WTC11 (cell line): ENCODE results near the gene UGT3A2. TPM values are rescaled to one million over a fixed set of nuclear protein-coding genes. Genes with fewer than 3 reads are reported as not detected.

Source experiments
- ATAC-seq: fragments of 200-7000 bp; cut with Tn5 transposase; 2 replicates; pipeline ENCODE4 v1.10.0; 2021; ENCODE audit warnings: mild to moderate bottlenecking, moderate library complexity
- CTCF ChIA-PET: fragments of 300-600 bp; sonication (Branson Sonifier 250); formaldehyde crosslinking; loops from one replicate; lab custom pipeline; 2021; ENCODE audit warnings: antibody characterized with exemption; lab: Charles Lee
- POLR2A ChIA-PET: fragments of 350-600 bp; sonication (Branson Sonifier 250); formaldehyde crosslinking; loops from one replicate; lab custom pipeline; 2021; ENCODE audit warnings: antibody characterized with exemption; lab: Charles Lee
- DNase-seq: peaks from one replicate; pipeline ENCODE4 v3.0.0; 2021; ENCODE audit warnings: low spot score
- H3K27ac Mint-ChIP-seq: 2 replicates; pipeline ENCODE4 v1.8.0; 2021; ENCODE audit warnings: mixed read lengths
- H3K27me3 Mint-ChIP-seq: 2 replicates; pipeline ENCODE4 v1.8.0; 2021; ENCODE audit warnings: low read depth, mild to moderate bottlenecking, moderate library complexity, mixed read lengths
- H3K36me3 Mint-ChIP-seq: 2 replicates; pipeline ENCODE4 v1.8.0; 2021; ENCODE audit warnings: mixed read lengths
- H3K4me1 Mint-ChIP-seq: 2 replicates; pipeline ENCODE4 v1.8.0; 2022; ENCODE audit warnings: mixed read lengths
- H3K4me3 Mint-ChIP-seq: 2 replicates; pipeline ENCODE4 v1.8.0; 2021; ENCODE audit warnings: mild to moderate bottlenecking, moderate library complexity, mixed read lengths
- H3K9me3 Mint-ChIP-seq: 2 replicates; pipeline ENCODE4 v1.8.0; 2021; ENCODE audit warnings: mixed read lengths
- CDX4 ChIP-seq: fragments of 250-450 bp; sonication (Bioruptor Pico); IDR thresholded peaks from 2 replicates; pipeline ENCODE4 v1.9.0; 2021; ENCODE audit warnings: moderate library complexity, mild to moderate bottlenecking, inconsistent platforms, borderline replicate concordance
- ELF4 ChIP-seq: sonication (generic); formaldehyde crosslinking; IDR thresholded peaks from 2 replicates; pipeline ENCODE4 v1.8.1; 2022; ENCODE audit warnings: low read depth, mild to moderate bottlenecking, moderate library complexity, missing genetic modification reagents
- FOXK1 ChIP-seq: sonication (generic); formaldehyde crosslinking; IDR thresholded peaks from 2 replicates; pipeline ENCODE4 v1.8.0; 2022; ENCODE audit warnings: mild to moderate bottlenecking, moderate library complexity, missing genetic modification reagents
- GRHL2 ChIP-seq: fragments of 250-450 bp; sonication (Bioruptor Pico); IDR thresholded peaks from 2 replicates; pipeline ENCODE4 v1.8.0; 2022; ENCODE audit warnings: mild to moderate bottlenecking, moderate library complexity; ENCODE audit not compliant: insufficient replicate concordance, severe bottlenecking
- KAT7 ChIP-seq: sonication (generic); formaldehyde crosslinking; IDR thresholded peaks from 2 replicates; pipeline ENCODE4 v1.8.1; 2023; ENCODE audit warnings: missing genetic modification reagents, mild to moderate bottlenecking, borderline replicate concordance
- MYBL2 ChIP-seq: sonication (generic); formaldehyde crosslinking; IDR thresholded peaks from 2 replicates; pipeline ENCODE4 v1.8.1; 2023; ENCODE audit warnings: mild to moderate bottlenecking, moderate library complexity, missing genetic modification reagents
- NR2C2 ChIP-seq: sonication (generic); formaldehyde crosslinking; IDR thresholded peaks from 2 replicates; pipeline ENCODE4 v1.8.0; 2022; ENCODE audit warnings: mild to moderate bottlenecking, missing genetic modification reagents
- RORB ChIP-seq: fragments of 250-450 bp; sonication (Bioruptor Pico); IDR thresholded peaks from 2 replicates; pipeline ENCODE4 v1.9.0; 2021; ENCODE audit warnings: mild to moderate bottlenecking
- SMAD4 ChIP-seq: sonication (generic); formaldehyde crosslinking; IDR thresholded peaks from 2 replicates; pipeline ENCODE4 v1.8.0; 2022; ENCODE audit warnings: mild to moderate bottlenecking, missing genetic modification reagents
- STAT6 ChIP-seq: sonication (generic); formaldehyde crosslinking; conservative IDR thresholded peaks from 2 replicates; pipeline ENCODE4 v1.8.1; 2023; ENCODE audit warnings: mild to moderate bottlenecking, low read depth, missing genetic modification reagents, moderate library complexity
- TCF7 ChIP-seq: sonication (generic); formaldehyde crosslinking; IDR thresholded peaks from 2 replicates; pipeline ENCODE4 v1.8.0; 2022; ENCODE audit warnings: mild to moderate bottlenecking, low read depth, missing genetic modification reagents, moderate library complexity
- ZMAT4 ChIP-seq: fragments of 250-450 bp; sonication (Bioruptor Pico); IDR thresholded peaks from 2 replicates; pipeline ENCODE4 v1.9.0; 2021; ENCODE audit warnings: mild to moderate bottlenecking
- ZNF121 ChIP-seq: sonication (generic); formaldehyde crosslinking; IDR thresholded peaks from 2 replicates; pipeline ENCODE4 v1.8.0; 2023; ENCODE audit warnings: missing genetic modification reagents
- ZNF263 ChIP-seq: sonication (generic); formaldehyde crosslinking; IDR thresholded peaks from 2 replicates; pipeline ENCODE4 v1.8.1; 2022; ENCODE audit warnings: low read depth, mild to moderate bottlenecking, moderate library complexity, missing genetic modification reagents
- ZNF416 ChIP-seq: fragments of 250-450 bp; sonication (Bioruptor Pico); IDR thresholded peaks from 2 replicates; pipeline ENCODE4 v1.9.0; 2021; ENCODE audit warnings: mild to moderate bottlenecking, inconsistent platforms
- ZNF512 ChIP-seq: sonication (generic); formaldehyde crosslinking; IDR thresholded peaks from 2 replicates; pipeline ENCODE4 v1.8.1; 2022; ENCODE audit warnings: missing genetic modification reagents, borderline replicate concordance
- total RNA-seq: library from RNA; stranded (reverse); gene quantifications from 3 replicates; pipeline ENCODE4 v1.2.3, GENCODE V29; 2021
- TF ChIP-seq, protein P1 (sequence below): sonication (generic); formaldehyde crosslinking; IDR thresholded peaks from 2 replicates; pipeline ENCODE4 v1.8.1; 2022; ENCODE audit warnings: mild to moderate bottlenecking, missing genetic modification reagents, moderate library complexity, borderline replicate concordance
- TF ChIP-seq, protein P2 (sequence below): fragments of 250-450 bp; sonication (Bioruptor Pico); IDR thresholded peaks from 2 replicates; pipeline ENCODE4 v1.8.0; 2021; ENCODE audit warnings: mild to moderate bottlenecking
- TF ChIP-seq, protein P3 (sequence below): sonication (generic); formaldehyde crosslinking; IDR thresholded peaks from 2 replicates; pipeline ENCODE4 v1.8.1; 2022; ENCODE audit warnings: low read depth, missing genetic modification reagents, borderline replicate concordance
- TF ChIP-seq, protein P4 (sequence below): sonication (generic); formaldehyde crosslinking; IDR thresholded peaks from 2 replicates; pipeline ENCODE4 v1.8.1; 2023; ENCODE audit warnings: mild to moderate bottlenecking, missing genetic modification reagents
- TF ChIP-seq, protein P5 (sequence below): fragments of 250-450 bp; sonication (Bioruptor Pico); IDR thresholded peaks from 2 replicates; pipeline ENCODE4 v2.1.2; 2022; ENCODE audit warnings: mild to moderate bottlenecking, moderate library complexity

Gene UGT3A2
- total RNA-seq, 1 experiment from 2014 or later, result 13.6 TPM

GRCh38 chr5:36108758-36109460 lies 42.2 kb upstream of the UGT3A2 start:
- H3K4me3 Mint-ChIP-seq, result no peak overlapping the region
- DNase-seq (no peak), ATAC-seq (no peak)
- H3K27ac Mint-ChIP-seq, result no peak overlapping the region
- ChIA-PET CTCF (no interaction called here), POLR2A (no interaction called here)
- no peaks in the 10 kb centered on the region for H3K9me3 Mint-ChIP-seq
- H3K27me3 Mint-ChIP-seq, result no peaks in the 10 kb centered on the region
- no peaks in the 10 kb centered on the region for H3K4me1 Mint-ChIP-seq
- TF ChIP-seq ZNF416 (CRISPR knock-in tag), result no peak
- no peak for TF ChIP-seq ZNF121 (CRISPR knock-in tag)
- no peak for TF ChIP-seq ZNF512 (CRISPR knock-in tag)
- TF ChIP-seq, protein P1, sequence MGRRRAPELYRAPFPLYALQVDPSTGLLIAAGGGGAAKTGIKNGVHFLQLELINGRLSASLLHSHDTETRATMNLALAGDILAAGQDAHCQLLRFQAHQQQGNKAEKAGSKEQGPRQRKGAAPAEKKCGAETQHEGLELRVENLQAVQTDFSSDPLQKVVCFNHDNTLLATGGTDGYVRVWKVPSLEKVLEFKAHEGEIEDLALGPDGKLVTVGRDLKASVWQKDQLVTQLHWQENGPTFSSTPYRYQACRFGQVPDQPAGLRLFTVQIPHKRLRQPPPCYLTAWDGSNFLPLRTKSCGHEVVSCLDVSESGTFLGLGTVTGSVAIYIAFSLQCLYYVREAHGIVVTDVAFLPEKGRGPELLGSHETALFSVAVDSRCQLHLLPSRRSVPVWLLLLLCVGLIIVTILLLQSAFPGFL (CRISPR knock-in tag), result no peak
- no peak for TF ChIP-seq SMAD4 (CRISPR knock-in tag)
- TF ChIP-seq CDX4 (CRISPR knock-in tag), result no peak
- TF ChIP-seq ZNF263 (CRISPR knock-in tag), result no peak
- no peak for TF ChIP-seq RORB
- no peak for TF ChIP-seq TCF7 (CRISPR knock-in tag)
- TF ChIP-seq, protein P2, sequence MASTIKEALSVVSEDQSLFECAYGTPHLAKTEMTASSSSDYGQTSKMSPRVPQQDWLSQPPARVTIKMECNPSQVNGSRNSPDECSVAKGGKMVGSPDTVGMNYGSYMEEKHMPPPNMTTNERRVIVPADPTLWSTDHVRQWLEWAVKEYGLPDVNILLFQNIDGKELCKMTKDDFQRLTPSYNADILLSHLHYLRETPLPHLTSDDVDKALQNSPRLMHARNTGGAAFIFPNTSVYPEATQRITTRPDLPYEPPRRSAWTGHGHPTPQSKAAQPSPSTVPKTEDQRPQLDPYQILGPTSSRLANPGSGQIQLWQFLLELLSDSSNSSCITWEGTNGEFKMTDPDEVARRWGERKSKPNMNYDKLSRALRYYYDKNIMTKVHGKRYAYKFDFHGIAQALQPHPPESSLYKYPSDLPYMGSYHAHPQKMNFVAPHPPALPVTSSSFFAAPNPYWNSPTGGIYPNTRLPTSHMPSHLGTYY (CRISPR knock-in tag), result no peak
- TF ChIP-seq FOXK1, result no peak
- no peak for TF ChIP-seq STAT6 (CRISPR knock-in tag)
- TF ChIP-seq NR2C2 (CRISPR knock-in tag), result no peak
- TF ChIP-seq ELF4 (CRISPR knock-in tag), result no peak
- TF ChIP-seq, protein P3, sequence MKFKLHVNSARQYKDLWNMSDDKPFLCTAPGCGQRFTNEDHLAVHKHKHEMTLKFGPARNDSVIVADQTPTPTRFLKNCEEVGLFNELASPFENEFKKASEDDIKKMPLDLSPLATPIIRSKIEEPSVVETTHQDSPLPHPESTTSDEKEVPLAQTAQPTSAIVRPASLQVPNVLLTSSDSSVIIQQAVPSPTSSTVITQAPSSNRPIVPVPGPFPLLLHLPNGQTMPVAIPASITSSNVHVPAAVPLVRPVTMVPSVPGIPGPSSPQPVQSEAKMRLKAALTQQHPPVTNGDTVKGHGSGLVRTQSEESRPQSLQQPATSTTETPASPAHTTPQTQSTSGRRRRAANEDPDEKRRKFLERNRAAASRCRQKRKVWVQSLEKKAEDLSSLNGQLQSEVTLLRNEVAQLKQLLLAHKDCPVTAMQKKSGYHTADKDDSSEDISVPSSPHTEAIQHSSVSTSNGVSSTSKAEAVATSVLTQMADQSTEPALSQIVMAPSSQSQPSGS (CRISPR knock-in tag), result no peak
- H3K36me3 Mint-ChIP-seq, result 0 out of 2 replicates have a peak, but pooled peaks cover 2% of the 10 kb centered on the region

- no peaks in the 10 kb centered on the region for H3K9me3 Mint-ChIP-seq
- peaks cover 8% of the 10 kb centered on the region for H3K4me1 Mint-ChIP-seq
- no peak overlapping the region for H3K4me3 Mint-ChIP-seq
- no peak overlapping the region for H3K27ac Mint-ChIP-seq
- 0 out of 2 replicates have a peak, but pooled peaks cover 2% of the 10 kb centered on the region for H3K36me3 Mint-ChIP-seq
- CTCF ChIA-PET, result interaction anchor here (1.1 kb wide), 1 partner anchor 27 kb away, joined by 5 read pairs; no protein-coding TSS in a partner anchor
- POLR2A ChIA-PET, result no interaction called here
- ATAC-seq, result no peak
- DNase-seq, result no peak
- no peaks in the 10 kb centered on the region for H3K27me3 Mint-ChIP-seq
- TF ChIP-seq, protein P4, sequence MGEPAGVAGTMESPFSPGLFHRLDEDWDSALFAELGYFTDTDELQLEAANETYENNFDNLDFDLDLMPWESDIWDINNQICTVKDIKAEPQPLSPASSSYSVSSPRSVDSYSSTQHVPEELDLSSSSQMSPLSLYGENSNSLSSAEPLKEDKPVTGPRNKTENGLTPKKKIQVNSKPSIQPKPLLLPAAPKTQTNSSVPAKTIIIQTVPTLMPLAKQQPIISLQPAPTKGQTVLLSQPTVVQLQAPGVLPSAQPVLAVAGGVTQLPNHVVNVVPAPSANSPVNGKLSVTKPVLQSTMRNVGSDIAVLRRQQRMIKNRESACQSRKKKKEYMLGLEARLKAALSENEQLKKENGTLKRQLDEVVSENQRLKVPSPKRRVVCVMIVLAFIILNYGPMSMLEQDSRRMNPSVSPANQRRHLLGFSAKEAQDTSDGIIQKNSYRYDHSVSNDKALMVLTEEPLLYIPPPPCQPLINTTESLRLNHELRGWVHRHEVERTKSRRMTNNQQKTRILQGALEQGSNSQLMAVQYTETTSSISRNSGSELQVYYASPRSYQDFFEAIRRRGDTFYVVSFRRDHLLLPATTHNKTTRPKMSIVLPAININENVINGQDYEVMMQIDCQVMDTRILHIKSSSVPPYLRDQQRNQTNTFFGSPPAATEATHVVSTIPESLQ, result no peak
- no peak for TF ChIP-seq MYBL2 (CRISPR knock-in tag)
- no peak for TF ChIP-seq GRHL2 (CRISPR knock-in tag)
- TF ChIP-seq SMAD4 (CRISPR knock-in tag), result no peak
- TF ChIP-seq KAT7 (CRISPR knock-in tag), result no peak
- TF ChIP-seq ZMAT4 (CRISPR knock-in tag), result no peak
- TF ChIP-seq, protein P5, sequence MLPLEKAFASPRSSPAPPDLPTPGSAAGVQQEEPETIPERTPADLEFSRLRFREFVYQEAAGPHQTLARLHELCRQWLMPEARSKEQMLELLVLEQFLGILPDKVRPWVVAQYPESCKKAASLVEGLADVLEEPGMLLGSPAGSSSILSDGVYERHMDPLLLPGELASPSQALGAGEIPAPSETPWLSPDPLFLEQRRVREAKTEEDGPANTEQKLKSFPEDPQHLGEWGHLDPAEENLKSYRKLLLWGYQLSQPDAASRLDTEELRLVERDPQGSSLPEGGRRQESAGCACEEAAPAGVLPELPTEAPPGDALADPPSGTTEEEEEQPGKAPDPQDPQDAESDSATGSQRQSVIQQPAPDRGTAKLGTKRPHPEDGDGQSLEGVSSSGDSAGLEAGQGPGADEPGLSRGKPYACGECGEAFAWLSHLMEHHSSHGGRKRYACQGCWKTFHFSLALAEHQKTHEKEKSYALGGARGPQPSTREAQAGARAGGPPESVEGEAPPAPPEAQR (CRISPR knock-in tag), result no peak
- TF ChIP-seq NR2C2 (CRISPR knock-in tag), result no peak
Observed at GRCh38 chr5:36105819-36106218, 39.1 kb upstream of the UGT3A2 start.
